ENCODE data around the gene VDAC2. TPM values are rescaled to one million over a fixed set of nuclear protein-coding genes. Genes with fewer than 3 reads are reported as not detected.
"Not testable (repeated sequence)": the region's sequence is repeated elsewhere in the genome, so short reads cannot be mapped to it uniquely, and the experiment has no call there.

VDAC2 gene
- total and polyA plus RNA-seq, 10 of the 15 experiments (the other 5 are each of a cell fraction or from before 2014, with no cell fraction given): 73.4 to 294 (median 146) TPM

DNA sequence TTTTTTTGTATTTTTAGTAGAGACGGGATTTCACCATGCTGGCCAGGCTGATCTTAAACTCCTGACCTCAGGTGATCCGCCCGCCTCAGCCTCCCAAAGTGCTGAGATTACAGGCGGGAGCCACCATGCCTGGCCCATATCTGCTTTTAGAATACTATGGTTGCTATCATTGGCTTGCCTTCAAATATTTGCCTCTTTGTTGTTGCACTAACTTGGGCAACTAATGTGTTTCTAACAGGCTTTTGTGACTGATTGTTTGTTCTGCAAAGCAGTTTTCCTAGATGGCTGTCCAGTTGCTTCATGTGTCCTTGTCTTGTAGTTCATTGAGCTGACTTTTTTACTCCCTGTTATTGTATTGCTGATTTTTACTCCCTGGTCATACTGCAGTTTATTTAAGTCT lies 9.7 kb downstream of the VDAC2 start:
- no TSS peak for BruUV-seq (replicated peaks)

DNA sequence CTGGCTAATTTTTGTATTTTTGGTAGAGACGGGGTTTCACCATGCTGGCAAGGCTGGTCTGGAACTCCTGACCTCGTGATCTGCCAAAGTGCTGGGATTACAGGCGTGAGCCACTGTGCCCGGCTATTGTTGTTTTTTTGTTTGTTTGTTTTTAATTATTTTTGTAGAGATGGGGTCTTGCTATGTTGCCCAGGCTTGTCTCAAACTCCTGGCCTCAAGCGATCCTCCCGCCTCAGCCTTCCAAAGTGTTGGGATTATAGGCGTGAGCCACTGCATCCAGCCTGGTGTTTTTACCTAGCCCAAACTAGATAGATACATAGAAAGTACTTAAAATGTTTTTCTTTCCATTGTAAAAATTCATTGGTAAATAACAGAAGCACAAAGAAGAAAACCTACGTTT lies 10.9 kb downstream of the VDAC2 start:
- not testable (repeated sequence) for H4K20me1 ChIP-seq (ENCODE audit: control insufficient read depth, insufficient read depth)

More for the DNA sequence above, 9.7 kb downstream of the VDAC2 start:
- Histone ChIP-seq H4K20me1 (ENCODE audit: control insufficient read depth, insufficient read depth) (peaks cover 3% of the 10 kb centered on the region), H3K36me3 (ENCODE audit: control insufficient read depth in 2 of 2, insufficient read depth in 2 of 2, low read length in 1 of 2) (peaks cover 12 to 42% of the 10 kb centered on the region in 2 experiments), H3K4me1 (ENCODE audit: control insufficient read depth, insufficient read depth, low read length) (no peaks in the 10 kb centered on the region), H2AFZ (ENCODE audit: control insufficient read depth, low read depth, low read length) (no peak overlapping the region), H3K9ac (ENCODE audit: control insufficient read depth, insufficient read depth, low read length) (no peak overlapping the region), H3K9me3 (replicated peaks; ENCODE audit: control insufficient read depth, insufficient read depth, low read length) (no peaks in the 10 kb centered on the region), H3K27me3 (replicated peaks in 1 of 2; ENCODE audit: control insufficient read depth in 2 of 2, insufficient read depth in 2 of 2, low read length in 1 of 2) (no peaks in the 10 kb centered on the region), H3K79me2 (ENCODE audit: control insufficient read depth, insufficient read depth, low read length) (peaks cover 31% of the 10 kb centered on the region), H3K27ac (ENCODE audit: control insufficient read depth, insufficient read depth) (no peak overlapping the region), H3K4me3 (no peak overlapping the region), H3K4me2 (ENCODE audit: control insufficient read depth, insufficient read depth) (no peak overlapping the region)
- CTCF ChIA-PET: interaction anchor here (6.9 kb wide), 1 partner anchor 10 kb away, joined by 76 read pairs; the partner anchor contains the start of gene COMTD1
- TF ChIP-seq KAT2A (conservative IDR thresholded peaks at IDR 0.05; ENCODE audit: control insufficient read depth, low read depth, low read length) (no peak), CHD1 (IDR thresholded peaks at IDR 0.05; ENCODE audit: low read depth, low read length) (no peak), EP300 (IDR thresholded peaks at IDR 0.05; ENCODE audit: borderline replicate concordance in 1 of 2, control insufficient read depth in 1 of 2, low read depth in 2 of 2, low read length in 2 of 2) (no peak), SREBF2 (IDR thresholded peaks at IDR 0.05; ENCODE audit: low read length) (no peak)
- in situ Hi-C loops (cut with MboI) (no loop called here), intact Hi-C loops (cut with micrococcal nuclease; ENCODE audit: unreplicated experiment) (no loop called here)
- POLR2A ChIA-PET: no interaction called here
- FAIRE-seq (no peak), ATAC-seq (no peak), DNase-seq (ENCODE audit: low read depth, low spot score) (no peak)
- RAD21 ChIA-PET (ENCODE audit: unreplicated experiment): interaction anchor here (0.9 kb wide), 1 partner anchor 9 kb away, joined by 3 read pairs; no protein-coding TSS in a partner anchor
- SMC1A ChIA-PET (ENCODE audit: uncharacterized antibody, unreplicated experiment): interaction anchor here (1.0 kb wide), 1 partner anchor 9 kb away, joined by 3 read pairs; the partner anchor contains the start of gene VDAC2
- 98% methylated on average over 4 of the region's 4 CpGs for WGBS (ENCODE audit: insufficient coverage, insufficient replicate concordance, low lambda C conversion rate, missing lambda C conversion rate)

More for the DNA sequence above, 10.9 kb downstream of the VDAC2 start:
- H3K4me2 ChIP-seq (ENCODE audit: control insufficient read depth, insufficient read depth); RAD21 ChIA-PET (ENCODE audit: unreplicated experiment); BruUV-seq (replicated peaks); H3K9me3 ChIP-seq (replicated peaks; ENCODE audit: control insufficient read depth, insufficient read depth, low read length); H3K4me3 ChIP-seq; H3K27ac ChIP-seq (ENCODE audit: control insufficient read depth, insufficient read depth); H3K4me1 ChIP-seq (ENCODE audit: control insufficient read depth, insufficient read depth, low read length); H3K27me3 ChIP-seq (replicated peaks in 1 of 2; ENCODE audit: control insufficient read depth in 2 of 2, insufficient read depth in 2 of 2, low read length in 1 of 2); intact Hi-C loops (cut with micrococcal nuclease; ENCODE audit: unreplicated experiment); POLR2A ChIA-PET; in situ Hi-C loops (cut with MboI); H2AFZ ChIP-seq (ENCODE audit: control insufficient read depth, low read depth, low read length); ATAC-seq; DNase-seq (ENCODE audit: low read depth, low spot score); H3K9ac ChIP-seq (ENCODE audit: control insufficient read depth, insufficient read depth, low read length); FAIRE-seq; CTCF ChIA-PET: not testable (repeated sequence)
- Histone ChIP-seq H3K36me3 (ENCODE audit: control insufficient read depth in 2 of 2, insufficient read depth in 2 of 2, low read length in 1 of 2) (peaks cover 12 to 43% of the 10 kb centered on the region in 2 experiments), H3K79me2 (ENCODE audit: control insufficient read depth, insufficient read depth, low read length) (peaks cover 33% of the 10 kb centered on the region)
- SMC1A ChIA-PET (ENCODE audit: uncharacterized antibody, unreplicated experiment): interaction anchor here (0.9 to 1.6 kb wide), 2 partner anchors 9 to 10 kb away, joined by 3 to 7 read pairs; partner anchors contain the start of gene VDAC2
- 85% methylated on average over 8 of the region's 8 CpGs for WGBS (ENCODE audit: insufficient coverage, insufficient replicate concordance, low lambda C conversion rate, missing lambda C conversion rate)
